Peyer's patch (tissue), 4 donors: Measurements from ENCODE around the gene TNFRSF1A.

Experiments
- POLR2A ChIP-seq, 2 donors: fragments of 450-650 bp; IDR thresholded peaks; one replicate each; pipeline ENCODE4 v1.5.1; 2017; ENCODE audit warnings: antibody characterized with exemption in 2 of 2, mild to moderate bottlenecking in 2 of 2, moderate library complexity in 2 of 2
- TF ChIP-seq, protein P1 (sequence below), 6 experiments: fragments of 450-650 bp in 4 of 6; fragments of 200-600 bp in 2 of 6; sonication (generic) in 1 of 6; IDR thresholded peaks; one replicate each; pipeline ENCODE4 v1.5.1; 2017 to 2019; ENCODE audit warnings: antibody characterized with exemption in 6 of 6, mild to moderate bottlenecking in 3 of 6, moderate library complexity in 1 of 6

DNA sequence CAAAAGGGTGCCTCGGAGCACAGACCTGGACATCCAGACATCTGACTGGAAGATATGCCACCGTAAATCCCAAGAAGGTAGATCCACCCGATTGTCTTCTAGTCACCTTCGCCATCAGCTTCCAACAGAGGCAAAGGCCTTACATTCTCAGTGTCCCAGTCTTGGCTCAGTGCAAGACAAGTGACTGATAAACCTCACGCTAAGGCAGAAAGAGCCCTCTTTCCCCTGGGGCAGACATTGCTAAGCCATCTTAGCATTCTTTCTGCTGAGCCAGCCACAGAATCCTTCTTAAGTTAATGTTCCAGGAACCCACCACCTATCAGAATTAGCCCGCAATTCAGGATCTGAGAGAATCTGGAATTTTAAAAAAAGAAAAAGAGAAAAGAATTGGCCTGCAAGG, 35.7 kb downstream of the TNFRSF1A start:
- no peak for TF ChIP-seq POLR2A (IDR thresholded peaks at IDR 0.05)
- TF ChIP-seq, protein P1, sequence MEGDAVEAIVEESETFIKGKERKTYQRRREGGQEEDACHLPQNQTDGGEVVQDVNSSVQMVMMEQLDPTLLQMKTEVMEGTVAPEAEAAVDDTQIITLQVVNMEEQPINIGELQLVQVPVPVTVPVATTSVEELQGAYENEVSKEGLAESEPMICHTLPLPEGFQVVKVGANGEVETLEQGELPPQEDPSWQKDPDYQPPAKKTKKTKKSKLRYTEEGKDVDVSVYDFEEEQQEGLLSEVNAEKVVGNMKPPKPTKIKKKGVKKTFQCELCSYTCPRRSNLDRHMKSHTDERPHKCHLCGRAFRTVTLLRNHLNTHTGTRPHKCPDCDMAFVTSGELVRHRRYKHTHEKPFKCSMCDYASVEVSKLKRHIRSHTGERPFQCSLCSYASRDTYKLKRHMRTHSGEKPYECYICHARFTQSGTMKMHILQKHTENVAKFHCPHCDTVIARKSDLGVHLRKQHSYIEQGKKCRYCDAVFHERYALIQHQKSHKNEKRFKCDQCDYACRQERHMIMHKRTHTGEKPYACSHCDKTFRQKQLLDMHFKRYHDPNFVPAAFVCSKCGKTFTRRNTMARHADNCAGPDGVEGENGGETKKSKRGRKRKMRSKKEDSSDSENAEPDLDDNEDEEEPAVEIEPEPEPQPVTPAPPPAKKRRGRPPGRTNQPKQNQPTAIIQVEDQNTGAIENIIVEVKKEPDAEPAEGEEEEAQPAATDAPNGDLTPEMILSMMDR (IDR thresholded peaks at IDR 0.05), result no peak
